Activated CD8-positive, alpha-beta memory T cell treated with anti-CD3 and anti-CD28 coated beads, Interleukin-2, amount 50 U/mL, for 24 hours (primary cell): ENCODE data around the gene ONECUT2.
"Not testable (repeated sequence)": the region's sequence is repeated elsewhere in the genome, so short reads cannot be mapped to it uniquely, and the experiment has no call there.

Experiments used
- DNase-seq: peaks from one replicate; pipeline ENCODE4 v3.0.0-alpha.2; 2020; ENCODE audit errors: extremely low read depth

ONECUT2 gene

DNA sequence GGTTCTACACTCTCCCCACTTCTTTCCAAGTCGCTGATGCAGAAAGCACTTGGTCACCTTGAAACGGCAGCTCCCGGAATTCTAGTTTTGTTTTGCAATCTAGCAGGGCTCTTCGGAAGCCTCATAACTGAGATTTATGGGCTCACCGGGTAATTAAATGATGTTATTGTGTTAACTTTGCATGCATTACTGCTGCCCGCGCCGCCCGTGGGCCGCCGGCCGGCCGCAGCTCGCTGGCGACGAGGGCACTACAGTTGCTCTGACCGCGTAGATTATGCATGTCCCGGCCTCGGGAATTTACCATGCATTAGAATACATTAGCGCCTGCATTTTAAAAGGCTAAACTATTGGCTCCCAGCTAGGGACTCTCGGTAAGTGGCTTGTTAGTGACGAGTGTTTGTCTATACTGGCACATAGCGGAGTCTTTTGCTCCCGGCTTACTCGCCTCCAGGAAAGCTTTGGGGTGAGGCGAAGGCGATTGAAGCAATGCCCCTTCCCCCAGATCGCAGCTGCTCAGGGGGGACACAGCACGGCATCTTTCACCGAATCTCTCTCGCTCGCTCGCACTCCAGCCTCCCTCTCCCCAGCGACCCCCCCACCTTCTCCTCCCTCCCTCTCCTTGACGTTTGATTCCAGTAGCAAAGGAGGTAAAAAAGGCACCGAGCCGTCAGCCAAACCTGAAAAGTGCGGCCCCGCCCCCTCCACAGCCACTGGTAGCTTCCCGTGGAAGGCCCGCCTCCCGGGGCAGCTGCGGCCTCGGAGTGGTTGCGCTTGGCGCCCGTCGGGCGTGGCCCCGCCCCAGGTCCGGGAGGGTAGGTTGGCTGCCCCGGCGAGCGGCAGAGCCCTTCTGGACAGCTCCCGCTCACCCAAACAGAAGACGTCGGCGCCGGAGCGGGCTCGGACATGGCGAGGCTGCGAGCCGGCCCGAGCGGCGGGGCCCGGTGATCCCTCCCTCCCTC lies at the start of gene ONECUT2:
ONECUT2 (plus strand) TSS at position 839 of the 959 bp plus-strand sequence. CDS start 343 bp downstream, outside the sequence.
- DNase-seq: peak; percentile 27

DNA sequence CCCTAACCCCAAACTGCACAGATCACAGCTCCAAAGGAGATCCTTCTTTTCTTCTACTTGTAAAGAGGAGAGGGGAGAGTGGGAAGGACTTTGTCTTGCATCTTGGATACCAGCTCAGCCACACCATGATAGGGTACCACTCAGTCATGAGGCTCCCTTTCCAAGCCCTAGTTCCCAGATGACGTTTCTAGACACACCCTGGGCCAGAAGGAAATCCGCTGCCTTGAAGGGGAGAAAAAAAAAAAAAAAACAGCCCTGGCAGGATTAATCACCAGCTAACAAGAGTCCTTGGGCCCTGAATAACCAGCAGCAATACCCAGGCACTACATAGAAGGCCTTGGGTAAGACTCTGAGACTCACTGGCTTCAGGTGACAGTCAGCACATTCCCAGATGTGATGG lies 45.9 kb upstream of the ONECUT2 start:
- DNase-seq: no peak

DNA sequence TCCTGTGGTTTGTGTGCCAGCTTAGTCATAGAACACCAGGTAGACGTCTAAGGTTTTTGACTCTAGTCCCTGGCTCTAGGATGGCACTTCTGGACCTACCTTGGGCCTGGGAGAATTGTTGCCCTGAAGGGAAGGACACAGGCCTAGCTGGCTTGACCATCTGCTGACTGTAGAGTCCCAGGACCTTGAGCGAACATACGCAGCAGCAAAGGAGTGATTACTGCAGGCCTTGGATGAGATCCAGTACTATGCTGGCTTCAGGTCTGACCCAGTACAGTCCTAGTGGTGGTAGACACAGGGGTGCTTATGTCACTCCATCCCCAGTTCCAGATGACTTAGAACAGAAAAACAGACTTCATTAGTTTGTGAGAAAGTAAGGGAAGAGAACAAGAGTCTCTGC lies 45.1 kb upstream of the ONECUT2 start:
- DNase-seq: no peak

DNA sequence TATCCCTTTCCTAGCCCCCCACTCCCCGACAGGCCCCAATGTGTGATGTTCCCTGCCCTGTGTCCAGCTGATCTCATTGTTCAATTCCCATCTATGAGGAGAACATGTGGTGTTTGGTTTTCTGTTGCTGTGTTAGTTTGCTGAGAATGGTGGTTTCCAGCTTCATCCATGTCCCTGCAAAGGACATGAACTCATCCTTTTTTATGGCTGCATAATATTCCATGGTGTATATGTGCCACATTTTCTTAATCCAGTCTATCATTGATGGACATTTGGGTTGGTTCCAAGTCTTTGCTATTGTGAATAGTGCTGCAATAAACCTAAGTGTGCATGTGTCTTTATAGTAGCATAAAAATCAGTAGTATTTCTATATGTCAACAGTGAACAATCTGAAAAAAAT lies 40.4 kb upstream of the ONECUT2 start:
- not testable (repeated sequence) for DNase-seq

DNA sequence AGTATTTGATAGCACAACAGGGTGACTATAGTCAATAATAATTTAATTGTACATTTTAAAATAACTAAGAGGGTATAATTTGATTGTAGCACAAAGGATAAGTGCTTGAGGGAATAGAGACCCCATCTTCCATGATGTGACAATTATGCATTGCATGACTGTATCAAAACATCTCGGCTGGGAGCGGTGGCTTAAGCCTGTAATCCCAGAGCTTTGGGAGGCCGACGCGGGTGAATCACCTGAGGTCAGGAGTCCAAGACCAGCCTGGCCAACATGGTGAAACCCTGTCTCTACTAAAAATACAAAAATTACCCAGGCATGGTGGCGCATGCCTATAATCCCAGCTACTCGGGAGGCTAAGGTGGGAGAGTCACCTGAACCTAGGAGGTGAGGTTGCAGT lies 38.3 kb upstream of the ONECUT2 start:
- DNase-seq: not testable (repeated sequence)

DNA sequence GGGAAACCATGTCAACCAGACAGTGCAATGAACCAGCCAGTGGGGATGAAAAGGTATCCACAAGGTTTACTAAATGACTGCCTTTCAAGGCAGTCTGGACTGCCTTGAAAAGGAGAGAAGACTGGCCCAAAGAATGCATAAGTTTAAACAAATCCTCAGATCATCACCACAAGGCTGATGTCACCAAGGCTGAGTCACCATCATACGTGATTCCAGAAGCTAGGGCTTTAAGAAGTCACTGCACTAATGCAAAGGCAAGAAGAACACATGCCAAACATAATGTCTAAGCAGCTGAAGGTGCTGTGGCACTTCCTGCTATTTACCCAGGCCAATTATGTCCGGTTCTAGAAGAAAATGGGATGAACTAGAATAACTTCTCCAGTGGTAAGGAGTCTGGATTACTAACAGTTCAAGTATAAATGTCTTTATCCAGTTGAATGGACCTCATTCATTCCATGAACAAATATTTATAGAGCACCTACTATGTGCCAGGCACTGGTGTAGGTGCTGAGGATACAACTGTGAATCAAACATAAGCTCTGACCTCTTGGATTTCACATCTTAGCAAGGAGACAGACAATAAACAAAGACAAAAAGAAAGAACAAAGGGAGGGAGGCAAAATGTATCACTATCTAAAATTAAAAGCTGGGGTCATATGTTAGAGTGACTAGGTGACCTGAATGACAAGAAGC lies 37.6 kb upstream of the ONECUT2 start:
- no peak for DNase-seq

DNA sequence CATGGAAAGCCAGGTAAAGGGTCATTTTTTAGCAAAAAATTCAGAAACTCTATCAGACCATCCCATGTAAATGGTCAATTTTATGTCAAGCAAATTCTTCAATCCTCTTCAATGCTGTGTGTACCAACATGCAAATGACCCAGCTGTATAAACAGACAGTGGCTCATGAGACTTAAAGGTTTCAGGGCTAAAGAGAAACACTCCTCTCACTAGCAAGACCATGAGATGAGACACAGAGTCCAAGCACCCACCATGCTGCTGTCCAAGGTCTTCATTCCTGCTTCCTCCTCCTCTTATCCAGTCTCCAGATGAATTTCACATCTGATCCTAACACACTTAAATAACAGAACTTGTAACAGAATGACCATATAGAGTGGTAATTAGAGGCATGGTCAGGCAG lies 30.8 kb upstream of the ONECUT2 start:
- DNase-seq: no peak

DNA sequence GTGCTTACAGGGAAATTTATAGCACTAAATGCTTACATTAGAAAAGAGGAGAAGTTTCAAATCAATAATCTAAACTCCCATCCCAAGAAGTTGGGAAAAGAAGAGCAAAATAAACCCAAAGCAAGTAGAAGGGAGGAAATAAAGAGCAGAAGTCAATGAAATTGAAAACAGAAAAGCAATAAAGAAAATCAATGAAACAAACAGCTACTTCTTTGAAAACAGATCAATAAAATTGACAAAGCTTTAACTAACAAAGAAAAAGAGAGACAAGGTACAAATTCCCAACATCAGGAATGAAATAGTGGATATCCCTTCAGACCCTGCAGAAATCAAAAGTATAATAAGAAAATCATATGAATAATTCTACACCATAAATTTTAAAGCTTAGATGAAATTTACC lies 25.5 kb upstream of the ONECUT2 start:
- DNase-seq: no peak

DNA sequence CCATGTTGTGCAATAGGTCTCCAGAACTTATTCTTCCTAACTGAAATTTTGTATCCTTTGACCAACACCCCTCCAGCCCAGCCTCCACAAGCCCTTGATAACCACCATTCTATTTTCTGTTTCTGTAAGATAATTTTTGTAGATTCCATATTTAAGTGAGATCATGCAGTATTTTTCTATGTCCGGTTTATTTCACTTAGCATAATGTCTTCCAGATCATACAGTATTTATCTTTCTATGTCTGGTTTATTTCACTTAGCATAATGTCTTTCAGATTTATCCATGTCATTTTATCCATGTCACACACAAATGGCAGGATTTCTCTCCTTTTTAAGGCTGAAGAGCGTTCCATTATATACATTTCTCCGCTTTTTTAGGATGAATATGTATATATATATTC lies 24.4 kb upstream of the ONECUT2 start:
- no peak for DNase-seq

DNA sequence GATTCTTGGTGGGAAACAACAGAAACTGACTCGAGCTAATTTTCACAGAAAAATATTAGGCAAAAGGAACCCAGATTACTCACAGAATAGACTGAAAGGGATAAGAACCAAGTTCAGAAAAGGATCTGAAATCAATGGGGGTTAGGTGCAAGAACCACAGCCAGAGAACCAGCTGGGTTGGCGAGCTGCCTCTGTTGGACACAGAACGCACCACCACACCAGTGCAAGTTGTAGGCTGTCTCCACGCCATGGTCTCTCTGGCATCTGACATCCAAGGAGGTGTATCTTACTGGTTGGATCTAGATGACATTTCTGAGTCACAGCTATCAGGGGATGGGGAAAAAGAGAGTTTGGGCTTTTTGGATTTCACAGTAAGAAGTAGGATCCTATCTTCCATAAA lies 18.6 kb upstream of the ONECUT2 start:
- no peak for DNase-seq

DNA sequence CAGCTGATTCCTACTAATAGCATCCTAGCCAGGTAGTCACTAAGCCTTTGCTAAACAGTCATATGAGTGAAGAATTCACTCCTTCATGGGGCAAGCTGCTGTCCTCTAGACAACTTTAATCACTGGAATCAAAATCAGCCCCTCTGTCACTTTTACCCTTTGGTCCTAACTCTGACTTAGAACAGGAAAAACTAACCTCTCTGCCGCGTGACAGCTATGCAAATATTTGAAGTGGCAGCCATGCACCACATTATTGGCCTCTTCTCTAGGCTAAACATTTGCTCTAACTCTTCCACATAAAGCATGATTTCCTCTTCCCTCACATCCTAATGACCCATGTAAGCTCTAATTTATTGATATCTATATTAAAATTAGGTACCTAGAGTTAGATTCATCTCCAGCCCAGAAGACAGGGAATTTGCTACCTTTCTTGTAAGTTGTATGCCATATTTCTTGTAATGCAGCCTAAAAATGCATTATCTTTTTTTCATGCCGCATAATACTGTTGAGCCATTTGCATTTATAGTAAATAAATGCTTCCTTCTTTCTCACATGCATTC lies 12.8 kb upstream of the ONECUT2 start:
- no peak for DNase-seq

DNA sequence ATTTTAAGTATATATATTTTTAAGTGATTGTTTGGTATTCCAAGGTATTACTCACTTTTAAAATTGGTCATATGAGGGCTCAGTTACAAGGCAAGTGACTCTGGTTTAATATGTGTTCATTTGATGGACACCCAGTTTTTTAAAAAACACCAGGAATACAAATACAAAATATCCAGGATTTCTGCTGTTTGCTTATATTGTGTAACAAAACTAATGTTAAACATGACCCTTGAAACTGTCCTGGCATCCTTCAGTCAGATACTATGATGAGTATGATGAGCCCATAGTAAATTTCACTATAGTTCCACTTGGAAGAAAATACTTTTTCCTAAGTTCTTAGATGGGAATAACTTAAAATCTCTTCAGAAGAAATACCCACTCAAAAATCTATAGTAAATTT lies 11.4 kb upstream of the ONECUT2 start:
- DNase-seq: no peak

DNA sequence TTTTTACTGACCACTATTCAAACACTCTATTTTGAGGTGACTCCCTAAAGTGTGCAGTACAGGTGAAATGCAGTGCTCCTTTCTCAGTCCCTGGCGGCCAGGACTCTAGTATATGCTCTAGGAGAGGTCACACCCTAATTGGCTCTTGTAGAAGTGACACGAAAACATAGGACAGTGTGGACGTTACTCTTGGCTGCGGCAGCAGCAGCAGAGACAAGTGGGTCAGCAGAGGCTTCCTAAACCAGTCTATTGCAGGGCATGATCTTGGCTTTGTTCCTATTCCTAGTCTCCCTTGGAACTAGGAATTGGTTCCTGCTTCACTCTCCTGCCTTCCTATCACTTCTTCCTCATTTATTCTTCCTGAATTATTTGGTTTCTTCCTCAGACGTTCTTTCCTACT lies 10.1 kb upstream of the ONECUT2 start:
- no peak for DNase-seq

DNA sequence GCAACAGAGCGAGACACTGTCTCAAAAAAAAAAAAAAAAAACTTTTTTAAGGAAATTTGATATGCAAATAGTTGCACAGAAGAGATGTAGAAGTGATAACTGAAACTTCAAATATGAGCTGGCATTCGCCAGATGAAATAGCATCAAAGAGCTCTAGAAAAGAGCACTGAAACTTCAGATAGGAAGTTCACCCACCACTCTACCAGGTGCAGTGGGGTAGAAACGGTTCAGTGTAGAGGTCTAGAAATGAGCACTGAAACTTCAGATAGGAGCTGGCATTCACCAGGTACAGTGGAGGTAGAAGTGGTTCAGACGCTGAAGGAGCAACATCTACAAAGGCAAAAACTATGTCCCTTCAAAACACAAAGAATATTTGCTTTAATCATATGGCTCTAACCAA lies 9.0 kb upstream of the ONECUT2 start:
- DNase-seq: no peak

DNA sequence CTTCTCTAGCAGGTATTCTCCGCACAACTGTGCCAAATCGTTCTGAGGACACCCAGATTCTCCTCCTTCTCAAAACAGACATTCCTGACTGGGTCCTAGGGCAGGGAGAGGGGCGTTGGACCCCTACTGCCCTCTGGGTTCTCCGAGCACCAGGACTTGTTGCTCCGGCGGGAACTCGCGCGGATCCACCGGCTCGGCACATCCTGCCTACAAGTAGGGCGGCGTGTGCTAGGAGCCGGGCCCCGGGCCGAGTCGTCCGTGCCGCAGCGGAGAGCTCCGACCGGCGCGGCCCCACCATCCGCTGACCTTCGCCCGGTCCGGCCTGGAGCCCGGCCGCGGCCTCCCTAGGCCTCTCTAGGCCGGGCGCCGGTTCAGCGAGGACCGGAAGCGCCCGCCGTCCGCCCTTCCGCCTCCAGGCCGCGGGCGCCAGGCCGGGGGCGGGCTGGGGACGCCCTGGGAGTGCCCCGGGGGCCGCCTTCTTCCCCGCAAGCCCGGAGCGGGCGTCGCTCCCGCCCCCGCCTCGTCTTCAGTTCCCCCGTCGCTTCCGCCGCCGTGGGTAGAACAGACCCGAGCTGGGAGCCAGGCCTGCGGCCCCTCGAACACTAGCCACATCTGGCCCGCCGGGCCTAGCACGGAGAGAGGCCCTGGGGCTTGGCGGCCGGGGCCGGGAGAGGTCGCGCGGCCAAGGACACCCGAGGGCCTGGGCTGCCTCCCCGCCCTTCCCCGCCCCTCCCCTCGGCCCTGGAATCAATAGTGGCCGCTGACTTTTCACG lies 7.6 kb upstream of the ONECUT2 start:
- no peak for DNase-seq

DNA sequence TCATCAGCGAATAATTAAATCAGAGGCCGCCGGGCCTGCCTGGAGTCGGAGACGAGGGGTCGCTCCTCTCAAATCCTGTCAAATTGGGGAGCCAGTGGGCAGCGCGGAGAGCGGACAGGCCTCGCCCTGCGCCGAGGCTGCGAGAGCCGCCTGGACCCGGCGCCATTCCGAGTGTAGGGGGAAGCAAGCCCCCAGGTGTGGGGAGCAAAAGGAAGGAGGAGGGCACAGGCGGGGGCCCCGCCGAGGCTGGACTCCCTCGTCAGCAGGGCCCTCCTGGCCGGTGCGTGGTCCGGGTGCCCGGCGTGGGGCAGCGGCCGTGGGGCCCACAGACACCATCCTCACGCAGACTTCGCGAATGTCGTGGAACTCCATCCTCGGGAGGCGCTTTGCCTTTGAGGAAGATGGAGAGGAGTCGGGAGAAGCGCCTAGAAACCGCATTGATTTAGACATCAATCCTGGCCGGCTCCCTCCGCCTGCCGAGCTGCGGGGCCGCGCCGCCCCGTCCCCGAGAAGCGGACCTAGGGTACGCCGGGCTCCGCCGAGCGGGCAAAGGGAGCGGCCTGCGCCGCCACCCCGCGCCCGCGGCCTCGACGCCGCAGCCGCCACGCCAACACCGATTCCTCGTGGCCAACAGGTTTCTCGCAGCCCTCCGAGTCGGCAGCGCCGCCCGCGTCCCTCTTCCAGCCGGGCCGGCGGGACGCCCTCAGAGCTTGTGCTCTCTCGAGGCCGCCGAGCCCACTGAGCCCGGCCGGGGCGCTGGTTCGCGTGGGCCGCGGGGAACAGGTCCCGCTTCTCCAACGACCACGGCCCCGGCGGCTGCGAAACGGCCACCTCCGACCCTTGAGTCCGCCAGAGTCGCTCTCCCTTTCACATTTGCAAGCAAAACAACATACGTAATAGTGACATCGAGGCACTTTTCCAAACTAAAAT lies 6.7 kb upstream of the ONECUT2 start:
- no peak for DNase-seq

DNA sequence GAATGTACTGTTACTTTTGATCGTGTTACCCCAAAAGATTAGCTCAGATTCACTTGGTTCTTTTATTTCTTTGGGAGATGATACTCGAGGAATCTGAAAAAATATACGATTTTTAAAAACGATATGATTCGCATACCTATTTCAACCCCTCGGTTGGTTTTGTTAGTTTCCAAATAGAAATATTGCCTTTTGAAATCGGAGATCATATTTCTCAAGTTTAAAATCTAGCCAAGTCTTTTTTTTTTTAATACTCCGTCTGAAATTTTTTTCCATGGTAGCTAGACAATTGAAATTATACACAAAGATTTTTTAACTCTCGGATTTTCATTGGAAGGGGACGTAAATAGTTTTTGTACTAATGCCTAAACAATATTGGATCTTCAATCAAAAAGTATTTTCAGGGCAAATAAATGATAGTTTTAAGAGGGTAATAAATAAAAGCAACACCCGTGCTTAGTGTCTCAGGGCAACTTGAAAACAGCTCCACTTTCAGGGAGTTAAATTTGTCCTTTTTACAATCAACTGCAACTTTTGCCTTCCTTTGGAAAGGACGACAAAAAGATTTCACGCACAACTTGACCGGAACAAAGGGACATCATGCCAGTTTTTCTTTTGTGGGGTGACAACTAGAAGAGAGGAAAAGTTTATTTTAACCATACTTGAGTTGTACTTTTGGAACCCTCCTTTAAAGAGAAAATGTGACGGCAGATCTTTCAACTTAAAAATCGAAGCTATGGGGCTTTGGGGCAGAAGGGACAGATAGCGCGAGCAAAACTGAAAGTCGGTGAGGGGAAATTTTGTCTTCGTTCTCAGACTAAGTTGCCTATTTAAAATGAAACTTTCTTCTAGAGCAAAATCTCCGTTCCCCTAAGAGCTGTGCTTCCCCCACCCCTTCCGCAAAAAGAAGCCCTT lies 5.8 kb upstream of the ONECUT2 start:
- DNase-seq: no peak

DNA sequence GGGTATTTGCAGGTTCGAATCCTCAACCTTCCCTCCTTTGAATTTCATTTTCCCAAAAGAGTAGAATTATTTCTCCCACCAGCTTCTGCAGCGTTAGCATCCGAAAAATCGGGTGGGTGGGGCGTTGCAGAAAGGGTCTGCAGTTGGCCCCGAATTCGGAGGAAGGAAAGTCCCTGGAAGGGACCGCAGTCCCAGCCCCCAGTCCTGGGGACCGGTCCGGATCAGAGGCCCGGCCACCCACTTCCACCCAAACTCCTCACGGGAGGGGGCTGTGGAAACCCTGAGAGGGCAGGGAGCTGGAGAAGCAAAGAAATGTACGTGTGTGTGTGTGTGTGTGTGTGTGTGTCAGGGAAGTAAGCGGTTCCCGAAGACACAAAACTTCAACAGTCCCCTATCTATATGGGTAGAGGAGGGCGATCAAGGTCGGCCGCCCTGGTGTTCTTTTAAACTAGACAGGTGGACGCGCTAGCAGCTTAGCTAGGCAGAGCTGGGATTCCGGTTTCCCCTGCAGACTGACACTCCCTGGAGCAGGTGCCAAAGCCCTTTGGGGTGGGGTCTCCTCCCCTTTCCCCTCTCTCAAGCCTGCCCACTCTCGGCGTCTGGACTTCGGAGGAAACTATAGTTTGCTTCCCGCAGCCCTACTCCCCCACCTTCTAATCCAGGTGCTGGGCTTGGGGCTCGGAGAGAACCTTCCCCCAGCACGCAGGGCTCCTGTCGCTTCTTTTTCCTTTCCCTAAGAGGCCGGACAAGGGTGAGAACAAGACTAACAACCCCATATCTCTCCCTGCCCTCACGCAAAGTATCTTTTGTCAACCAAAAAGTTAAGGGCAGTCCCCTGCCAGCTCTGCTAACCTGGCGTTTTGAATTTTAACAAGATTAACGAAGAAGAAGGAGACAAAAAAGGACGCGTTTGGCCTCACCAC lies 4.8 kb upstream of the ONECUT2 start:
- DNase-seq: no peak

DNA sequence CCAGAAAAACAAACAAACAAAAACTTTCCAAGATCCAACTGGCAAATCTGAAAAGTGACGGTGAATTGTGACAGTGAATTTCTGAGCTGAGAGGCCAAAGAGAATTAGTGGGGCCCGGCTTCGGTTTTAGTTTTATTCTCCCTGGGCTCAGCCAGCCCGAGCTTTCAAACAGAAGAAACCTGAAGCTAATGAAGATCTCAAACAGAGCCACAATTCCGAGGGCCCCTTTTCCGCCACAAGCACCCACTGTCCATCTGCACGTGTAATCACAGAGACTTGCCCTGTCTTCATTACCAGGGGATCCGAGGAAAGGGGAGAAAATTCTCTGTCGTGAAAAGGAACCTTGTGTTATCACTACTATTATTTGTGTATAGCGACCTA lies 4.2 kb upstream of the ONECUT2 start:
- DNase-seq: no peak
